ENCODE results near the gene ZRANB3.

Gene ZRANB3

DNA sequence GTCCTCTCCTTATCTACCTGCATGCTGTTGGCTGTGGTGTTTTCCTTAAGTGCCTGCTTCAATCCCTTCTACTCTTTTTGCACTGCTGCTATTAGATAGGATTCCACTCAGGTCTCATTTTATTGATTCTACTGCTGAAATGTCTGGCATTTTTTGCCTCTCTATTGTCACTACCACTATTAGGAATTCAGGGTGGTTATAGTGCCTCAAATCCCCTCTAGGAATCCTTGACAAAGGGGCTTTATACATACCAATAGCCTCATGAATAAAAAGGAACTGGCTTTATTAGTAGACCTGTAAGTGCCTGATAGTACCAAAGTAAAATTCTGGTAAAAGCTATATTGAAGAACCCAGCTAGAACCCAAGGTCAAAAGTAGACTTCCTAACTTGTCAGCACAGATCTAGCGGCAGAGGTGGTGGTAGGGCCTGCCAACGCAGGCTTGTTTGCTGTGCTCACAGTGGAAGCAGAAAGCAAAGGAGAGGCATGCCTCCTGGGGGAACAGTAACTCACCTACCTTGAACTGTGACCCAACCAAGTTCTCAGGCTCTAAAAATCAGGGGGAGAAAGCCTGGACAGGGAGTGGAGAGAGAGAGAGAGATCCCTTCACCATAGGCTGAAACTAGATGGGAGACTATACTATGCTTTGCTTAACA, 278.1 kb downstream of the ZRANB3 start:
- Histone ChIP-seq H4K8ac (ENCODE audit: low read depth, low read length) (no peak overlapping the region), H3K9me3 (replicated peaks in 1 of 2; ENCODE audit: control insufficient read depth in 2 of 2, insufficient read depth in 1 of 2, low read depth in 1 of 2, low read length in 2 of 2) (peaks cover 0 to 11% of the 10 kb centered on the region in 2 donors), H3K14ac (ENCODE audit: low read length) (no peak overlapping the region), H3K4me3 (ENCODE audit: low read length in 2 of 2) (no peak overlapping the region), H2BK120ac (ENCODE audit: low read depth, low read length) (no peak overlapping the region), H3K36me3 (replicated peaks in 1 of 2; ENCODE audit: control insufficient read depth in 2 of 2, insufficient read depth in 2 of 2, low read length in 2 of 2) (no peaks in the 10 kb centered on the region), H3K18ac (ENCODE audit: low read length) (peak overlapping the region; percentile 74), H2BK12ac (ENCODE audit: low read length) (no peak overlapping the region), H3K27me3 (ENCODE audit: control insufficient read depth in 3 of 3, insufficient read depth in 3 of 3, low read depth in 1 of 3, low read length in 3 of 3) (no peaks in the 10 kb centered on the region), H2AK5ac (ENCODE audit: low read depth, low read length) (no peak overlapping the region), H2AFZ (ENCODE audit: low read length) (no peak overlapping the region), H3K4me1 (ENCODE audit: control insufficient read depth in 2 of 2, insufficient read depth in 1 of 2, low read depth in 1 of 2, low read length in 2 of 2) (peaks cover 3% of the 10 kb centered on the region in 2 donors), H3K79me1 (ENCODE audit: low read depth, low read length) (no peaks in the 10 kb centered on the region), H2BK15ac (ENCODE audit: low read length) (no peak overlapping the region), H3K4me2 (ENCODE audit: insufficient read depth, low read length, poor library complexity, severe bottlenecking) (no peak overlapping the region), H3K27ac (replicated peaks; ENCODE audit: low read length) (no peak overlapping the region), H2BK5ac (ENCODE audit: low read length) (no peak overlapping the region), H3K23ac (ENCODE audit: low read depth, low read length, poor library complexity) (no peak overlapping the region), H4K91ac (ENCODE audit: low read depth, low read length, poor library complexity) (no peak overlapping the region), H3K9ac (ENCODE audit: low read depth, low read length, poor library complexity) (no peak overlapping the region), H3K4ac (ENCODE audit: low read length) (no peak overlapping the region)
- WGBS, 2 donors (ENCODE audit: extremely low coverage in 2 of 2, insufficient read length in 2 of 2, insufficient replicate concordance in 1 of 2): no CpG with 5 or more reads among the region's 2 CpGs
- no peak for DNase-seq (ENCODE audit: low spot score)

DNA sequence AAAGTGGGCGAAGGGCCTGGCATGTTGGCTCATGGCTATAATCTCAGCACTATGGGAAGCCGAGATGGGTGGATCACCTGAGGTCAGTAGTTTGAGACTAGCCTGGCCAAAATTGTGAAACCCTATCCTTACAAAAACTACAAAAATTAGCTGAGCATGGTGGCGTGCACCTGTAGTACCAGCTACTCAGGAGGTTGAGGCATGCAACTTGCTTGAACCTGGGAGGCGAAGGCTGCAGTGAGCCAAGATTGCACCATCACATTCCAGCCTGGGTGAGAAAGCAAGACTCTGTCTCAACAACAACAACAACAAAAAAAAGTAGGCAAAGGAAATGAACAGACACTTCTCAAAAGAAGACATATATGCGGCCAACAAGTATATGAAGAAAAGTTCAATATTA, 282.4 kb downstream of the ZRANB3 start:
- H3K4me2 ChIP-seq (ENCODE audit: insufficient read depth, low read length, poor library complexity, severe bottlenecking): no peak overlapping the region
- no peaks in the 10 kb centered on the region for H3K27me3 ChIP-seq (ENCODE audit: control insufficient read depth in 3 of 3, insufficient read depth in 3 of 3, low read depth in 1 of 3, low read length in 3 of 3)
- no peak overlapping the region for H2BK120ac ChIP-seq (ENCODE audit: low read depth, low read length)
- no peak overlapping the region for H3K27ac ChIP-seq (replicated peaks; ENCODE audit: low read length)
- H4K8ac ChIP-seq (ENCODE audit: low read depth, low read length): no peak overlapping the region
- H2AFZ ChIP-seq (ENCODE audit: low read length): no peak overlapping the region
- H2BK15ac ChIP-seq (ENCODE audit: low read length): no peak overlapping the region
- no peak overlapping the region for H2BK12ac ChIP-seq (ENCODE audit: low read length)
- no peak overlapping the region for H3K4me3 ChIP-seq (ENCODE audit: low read length in 2 of 2)
- H3K9me3 ChIP-seq (replicated peaks in 1 of 2; ENCODE audit: control insufficient read depth in 2 of 2, insufficient read depth in 1 of 2, low read depth in 1 of 2, low read length in 2 of 2): peaks cover 0 to 11% of the 10 kb centered on the region in 2 donors
- no CpG with 5 or more reads among the region's 5 CpGs for WGBS, 2 donors (ENCODE audit: extremely low coverage in 2 of 2, insufficient read length in 2 of 2, insufficient replicate concordance in 1 of 2)
- H3K36me3 ChIP-seq (replicated peaks in 1 of 2; ENCODE audit: control insufficient read depth in 2 of 2, insufficient read depth in 2 of 2, low read length in 2 of 2): no peaks in the 10 kb centered on the region
- no peak overlapping the region for H3K9ac ChIP-seq (ENCODE audit: low read depth, low read length, poor library complexity)
- no peak overlapping the region for H3K4ac ChIP-seq (ENCODE audit: low read length)
- H3K79me1 ChIP-seq (ENCODE audit: low read depth, low read length): no peaks in the 10 kb centered on the region
- H4K91ac ChIP-seq (ENCODE audit: low read depth, low read length, poor library complexity): no peak overlapping the region
- H3K23ac ChIP-seq (ENCODE audit: low read depth, low read length, poor library complexity): no peak overlapping the region
- no peak for DNase-seq (ENCODE audit: low spot score)
- H2BK5ac ChIP-seq (ENCODE audit: low read length): no peak overlapping the region
- no peak overlapping the region for H2AK5ac ChIP-seq (ENCODE audit: low read depth, low read length)
- H3K14ac ChIP-seq (ENCODE audit: low read length): no peak overlapping the region
- peaks cover 3 to 6% of the 10 kb centered on the region in 2 donors for H3K4me1 ChIP-seq (ENCODE audit: control insufficient read depth in 2 of 2, insufficient read depth in 1 of 2, low read depth in 1 of 2, low read length in 2 of 2)
- H3K18ac ChIP-seq (ENCODE audit: low read length): no peak overlapping the region

DNA sequence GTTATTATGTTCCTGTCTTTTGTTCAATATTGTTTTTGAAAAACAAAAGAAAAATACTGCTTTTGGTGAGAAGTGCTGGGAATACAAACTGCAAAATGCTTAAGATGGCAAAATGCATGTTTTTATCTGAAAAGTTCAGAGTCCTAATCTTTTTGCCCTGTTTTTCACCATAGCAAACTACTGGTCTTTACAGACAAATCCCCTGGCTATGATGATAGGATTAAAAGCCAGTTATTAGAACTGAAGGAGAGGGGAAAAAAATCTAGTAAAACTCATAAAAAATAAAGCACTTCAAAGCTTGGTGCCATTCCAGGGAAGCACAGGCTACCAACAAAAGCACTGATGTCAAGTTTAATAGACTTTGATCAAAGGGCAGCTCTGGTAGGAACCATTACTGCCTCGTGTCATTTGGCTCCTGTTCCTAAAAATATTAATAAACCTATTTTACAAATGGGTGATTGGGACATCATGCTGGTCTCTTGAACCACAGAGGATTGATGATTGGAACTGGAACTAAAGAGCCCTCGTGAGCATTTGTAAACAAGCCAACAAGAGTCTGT, 284.2 kb downstream of the ZRANB3 start:
- H3K79me1 ChIP-seq (ENCODE audit: low read depth, low read length): no peaks in the 10 kb centered on the region
- no peak overlapping the region for H3K18ac ChIP-seq (ENCODE audit: low read length)
- no peaks in the 10 kb centered on the region for H3K27me3 ChIP-seq (ENCODE audit: control insufficient read depth in 3 of 3, insufficient read depth in 3 of 3, low read depth in 1 of 3, low read length in 3 of 3)
- no peak overlapping the region for H4K8ac ChIP-seq (ENCODE audit: low read depth, low read length)
- H3K36me3 ChIP-seq (replicated peaks in 1 of 2; ENCODE audit: control insufficient read depth in 2 of 2, insufficient read depth in 2 of 2, low read length in 2 of 2): no peaks in the 10 kb centered on the region
- peaks cover 0 to 11% of the 10 kb centered on the region in 2 donors for H3K9me3 ChIP-seq (replicated peaks in 1 of 2; ENCODE audit: control insufficient read depth in 2 of 2, insufficient read depth in 1 of 2, low read depth in 1 of 2, low read length in 2 of 2)
- no peak overlapping the region for H2AFZ ChIP-seq (ENCODE audit: low read length)
- no peak overlapping the region for H2BK15ac ChIP-seq (ENCODE audit: low read length)
- H3K4me1 ChIP-seq (ENCODE audit: control insufficient read depth in 2 of 2, insufficient read depth in 1 of 2, low read depth in 1 of 2, low read length in 2 of 2): peaks cover 0 to 2% of the 10 kb centered on the region in 2 donors
- no peak overlapping the region for H3K9ac ChIP-seq (ENCODE audit: low read depth, low read length, poor library complexity)
- no peak for DNase-seq (ENCODE audit: low spot score)
- H2BK12ac ChIP-seq (ENCODE audit: low read length): no peak overlapping the region
- no peak overlapping the region for H3K27ac ChIP-seq (replicated peaks; ENCODE audit: low read length)
- H3K4ac ChIP-seq (ENCODE audit: low read length): no peak overlapping the region
- no peak overlapping the region for H2BK120ac ChIP-seq (ENCODE audit: low read depth, low read length)
- no peak overlapping the region for H3K4me3 ChIP-seq (ENCODE audit: low read length in 2 of 2)
- no peak overlapping the region for H3K4me2 ChIP-seq (ENCODE audit: insufficient read depth, low read length, poor library complexity, severe bottlenecking)
- no peak overlapping the region for H2AK5ac ChIP-seq (ENCODE audit: low read depth, low read length)
- no peak overlapping the region for H3K14ac ChIP-seq (ENCODE audit: low read length)
- no peak overlapping the region for H3K23ac ChIP-seq (ENCODE audit: low read depth, low read length, poor library complexity)
- no peak overlapping the region for H2BK5ac ChIP-seq (ENCODE audit: low read length)
- no CpG with 5 or more reads among the region's 2 CpGs for WGBS, 2 donors (ENCODE audit: extremely low coverage in 2 of 2, insufficient read length in 2 of 2, insufficient replicate concordance in 1 of 2)
- H4K91ac ChIP-seq (ENCODE audit: low read depth, low read length, poor library complexity): no peak overlapping the region

DNA sequence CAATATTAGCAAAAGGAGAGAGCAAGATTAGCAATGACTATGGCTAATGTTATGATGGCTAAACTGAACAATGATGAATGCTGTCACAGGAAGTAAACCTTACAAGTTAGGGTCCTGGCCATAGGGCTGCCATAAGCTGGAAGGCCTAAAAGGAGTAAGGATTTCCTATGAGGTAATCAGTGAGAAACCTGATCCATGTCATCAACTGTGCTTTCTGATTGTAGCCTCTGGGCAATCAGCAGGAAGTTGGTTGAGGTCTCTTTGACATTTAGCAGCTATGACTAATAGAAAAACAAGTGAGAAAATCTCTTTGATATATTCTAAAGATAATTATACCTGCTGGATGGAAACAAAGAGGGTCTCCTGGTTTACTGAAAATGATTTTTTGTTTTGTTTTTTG, 285.9 kb downstream of the ZRANB3 start:
- no peak overlapping the region for H2AK5ac ChIP-seq (ENCODE audit: low read depth, low read length)
- no peak overlapping the region for H3K18ac ChIP-seq (ENCODE audit: low read length)
- no peak overlapping the region for H3K14ac ChIP-seq (ENCODE audit: low read length)
- H4K8ac ChIP-seq (ENCODE audit: low read depth, low read length): no peak overlapping the region
- H2AFZ ChIP-seq (ENCODE audit: low read length): no peak overlapping the region
- no peak overlapping the region for H4K91ac ChIP-seq (ENCODE audit: low read depth, low read length, poor library complexity)
- no peak overlapping the region for H2BK5ac ChIP-seq (ENCODE audit: low read length)
- H2BK15ac ChIP-seq (ENCODE audit: low read length): no peak overlapping the region
- H3K4me2 ChIP-seq (ENCODE audit: insufficient read depth, low read length, poor library complexity, severe bottlenecking): no peak overlapping the region
- H3K9ac ChIP-seq (ENCODE audit: low read depth, low read length, poor library complexity): no peak overlapping the region
- no peak overlapping the region for H3K23ac ChIP-seq (ENCODE audit: low read depth, low read length, poor library complexity)
- no peak overlapping the region for H3K27ac ChIP-seq (replicated peaks; ENCODE audit: low read length)
- H3K9me3 ChIP-seq (replicated peaks in 1 of 2; ENCODE audit: control insufficient read depth in 2 of 2, insufficient read depth in 1 of 2, low read depth in 1 of 2, low read length in 2 of 2): peaks cover 0 to 3% of the 10 kb centered on the region in 2 donors
- no peaks in the 10 kb centered on the region for H3K79me1 ChIP-seq (ENCODE audit: low read depth, low read length)
- no peaks in the 10 kb centered on the region for H3K27me3 ChIP-seq (ENCODE audit: control insufficient read depth in 3 of 3, insufficient read depth in 3 of 3, low read depth in 1 of 3, low read length in 3 of 3)
- no peak overlapping the region for H3K4ac ChIP-seq (ENCODE audit: low read length)
- no peak overlapping the region for H2BK12ac ChIP-seq (ENCODE audit: low read length)
- peaks cover 0 to 2% of the 10 kb centered on the region in 2 donors for H3K4me1 ChIP-seq (ENCODE audit: control insufficient read depth in 2 of 2, insufficient read depth in 1 of 2, low read depth in 1 of 2, low read length in 2 of 2)
- no peak for DNase-seq (ENCODE audit: low spot score)
- H3K4me3 ChIP-seq (ENCODE audit: low read length in 2 of 2): no peak overlapping the region
- no peaks in the 10 kb centered on the region for H3K36me3 ChIP-seq (replicated peaks in 1 of 2; ENCODE audit: control insufficient read depth in 2 of 2, insufficient read depth in 2 of 2, low read length in 2 of 2)
- no peak overlapping the region for H2BK120ac ChIP-seq (ENCODE audit: low read depth, low read length)
